Tongue (tissue), 2 donors: ENCODE data around the gene MIB2. TPM values are rescaled to one million over a fixed set of nuclear protein-coding genes. Genes with fewer than 3 reads are reported as not detected.
A peak's percentile ranks its signal among the peaks of the same experiment; 100 is the strongest.
"Not testable (repeated sequence)": the region's sequence is repeated elsewhere in the genome, so short reads cannot be mapped to it uniquely, and the experiment has no call there.

Experiments used
- DNase-seq: peaks from one replicate; pipeline ENCODE4 v3.0.0-alpha.2; 2015
- total RNA-seq: library from RNA; depleted of rRNA; stranded (reverse); fragments of >200 nt; gene quantifications from one replicate; pipeline ENCODE4 v1.2.3, GENCODE V29; 2014

MIB2 gene
- total RNA-seq, 1 donor from 2014 or later, result 79.5 TPM

DNA sequence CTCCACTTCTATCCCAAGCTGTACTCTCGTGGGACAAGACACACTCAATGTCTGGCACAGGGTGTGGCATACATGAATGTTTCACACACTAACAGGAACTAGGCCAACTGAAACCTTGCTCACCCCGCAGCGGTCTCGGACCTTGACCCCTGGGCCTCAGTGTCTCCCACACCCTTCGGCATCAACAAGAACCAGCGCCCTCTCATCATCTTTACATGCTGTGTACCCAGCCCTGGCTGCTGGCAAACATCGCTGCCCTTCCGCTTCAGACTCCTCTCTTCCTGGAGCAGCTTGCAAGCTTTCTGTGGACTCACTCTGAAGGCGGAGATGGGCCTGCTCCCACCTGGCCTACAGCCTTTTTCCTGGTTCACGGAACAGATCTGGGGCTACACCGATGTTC lies 33.0 kb downstream of the MIB2 start:
- not testable (repeated sequence) for DNase-seq

DNA sequence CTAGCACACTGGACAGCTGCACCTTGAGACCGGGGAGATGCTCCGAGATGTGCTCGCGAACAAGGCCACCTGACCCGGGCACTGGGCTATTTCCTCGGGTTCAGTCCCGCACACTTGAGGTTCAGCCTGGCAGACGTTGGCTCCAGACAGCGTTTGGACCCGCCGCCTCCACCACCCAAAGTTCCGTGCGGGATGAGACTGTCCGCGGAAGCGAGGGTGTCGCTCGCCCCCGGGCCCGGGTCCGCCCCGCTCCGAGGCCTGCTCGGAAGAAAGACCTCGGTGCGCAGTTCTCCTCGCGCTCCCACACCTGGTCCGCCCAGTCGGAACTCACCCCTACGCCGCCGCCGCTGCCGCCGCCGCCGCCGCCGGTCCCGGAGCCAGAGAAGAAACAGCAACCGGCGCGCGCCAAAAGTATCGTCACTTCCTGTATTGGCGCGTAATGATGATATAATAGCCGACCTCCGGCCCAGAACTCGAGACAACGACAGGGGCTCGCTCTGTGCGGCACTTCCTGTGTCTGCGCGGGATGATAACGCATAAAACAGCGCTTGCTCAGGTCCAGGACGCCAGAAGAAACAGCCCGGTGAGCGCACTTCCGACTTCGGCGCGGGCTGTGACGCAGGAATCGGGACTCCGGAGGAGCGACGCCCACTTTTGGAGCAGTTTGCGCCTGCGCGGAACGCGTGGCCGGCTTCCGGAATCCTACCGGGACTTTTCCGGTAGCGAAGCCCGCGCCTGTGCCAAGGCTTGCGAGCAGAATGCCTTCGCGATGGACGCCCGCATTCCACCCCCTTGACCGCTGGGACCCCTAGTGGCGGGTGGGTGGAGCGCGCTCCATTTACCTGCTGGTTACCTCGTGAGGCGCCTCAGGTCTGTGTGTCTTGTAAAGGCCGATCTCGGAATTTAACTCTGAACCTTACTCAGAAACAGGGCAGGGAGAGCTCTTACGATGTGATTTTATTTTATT lies 43.6 kb downstream of the MIB2 start, which contains the start of gene CDK11B:
Gene CDK11B, minus strand, starts transcription at position 422 of the 967 bp plus-strand sequence. CDS start 1,519 bp downstream, outside the sequence.
- peak; percentile 98 for DNase-seq

DNA sequence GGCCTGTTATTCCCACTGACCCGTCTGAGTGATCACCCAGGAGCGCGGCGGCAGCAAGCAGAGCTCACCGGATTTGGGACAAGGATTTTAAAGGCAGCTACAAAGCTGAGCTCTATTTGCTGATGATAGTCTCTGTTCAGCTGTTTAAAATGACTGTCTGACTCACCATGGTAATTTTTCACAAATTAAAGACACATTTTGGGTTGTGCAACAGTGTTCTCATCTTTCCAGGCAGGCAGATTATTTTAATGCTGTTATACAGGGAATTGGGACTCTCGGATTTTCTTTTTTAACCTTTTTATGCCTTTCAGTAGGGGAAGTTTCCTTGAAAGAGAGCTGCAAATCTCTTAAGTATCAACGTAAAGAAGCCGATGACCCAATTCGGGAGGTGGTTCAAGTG lies 47.1 kb downstream of the MIB2 start:
- DNase-seq, result not testable (repeated sequence)

DNA sequence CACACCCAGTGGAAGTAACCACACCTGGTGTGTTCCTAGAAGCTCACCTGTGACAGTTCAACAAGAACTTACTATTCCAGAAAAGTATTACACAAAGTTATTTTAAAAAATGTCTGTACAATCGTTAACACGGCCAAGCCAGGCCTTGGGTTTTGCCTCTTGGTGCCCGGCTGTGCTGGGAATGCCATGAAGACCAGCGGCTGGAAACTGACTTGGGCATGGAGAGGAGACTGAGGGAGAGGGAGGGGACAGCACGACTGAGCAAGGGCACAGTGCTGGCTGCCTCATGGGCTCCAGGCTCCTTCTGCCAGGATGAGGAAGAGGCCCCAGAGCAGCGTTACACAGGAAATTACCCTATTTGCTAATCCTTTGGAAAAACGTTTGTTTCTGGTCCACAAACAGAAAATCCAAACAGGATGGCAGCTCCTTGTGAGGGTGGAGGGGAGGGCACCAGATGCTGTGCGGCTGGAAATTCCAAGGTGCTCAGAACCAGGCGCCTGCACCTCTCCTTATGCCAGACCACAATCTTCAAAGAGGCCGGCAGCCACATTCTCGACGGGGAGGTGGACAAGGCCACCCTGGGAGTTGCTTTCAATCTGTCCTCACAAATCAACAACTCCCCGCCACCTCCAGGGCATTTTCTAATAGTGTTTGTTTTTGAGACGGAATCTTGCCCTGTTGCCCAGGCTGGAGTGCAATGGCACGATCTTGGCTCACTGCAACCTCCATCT lies 47.7 kb downstream of the MIB2 start:
- not testable (repeated sequence) for DNase-seq

DNA sequence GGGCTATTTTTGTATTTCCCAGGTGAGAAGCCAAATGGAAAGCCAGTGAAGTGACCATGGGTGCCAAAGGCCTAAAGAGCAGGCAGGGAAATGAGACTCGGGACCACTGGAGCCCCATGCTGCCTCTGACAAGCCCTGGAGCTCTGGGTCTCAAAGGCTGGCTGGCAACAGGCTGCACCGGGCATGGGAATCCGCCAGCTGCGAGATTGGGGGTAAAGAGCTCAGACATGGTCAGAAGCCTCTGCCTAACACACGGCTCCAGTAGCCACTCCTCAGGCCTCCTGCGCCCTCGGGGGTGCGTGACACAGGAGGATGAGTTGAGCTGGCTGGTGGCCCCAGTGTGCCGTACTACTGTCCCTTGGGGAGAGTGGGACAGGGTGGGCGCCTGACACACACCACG lies 49.0 kb downstream of the MIB2 start:
- not testable (repeated sequence) for DNase-seq

DNA sequence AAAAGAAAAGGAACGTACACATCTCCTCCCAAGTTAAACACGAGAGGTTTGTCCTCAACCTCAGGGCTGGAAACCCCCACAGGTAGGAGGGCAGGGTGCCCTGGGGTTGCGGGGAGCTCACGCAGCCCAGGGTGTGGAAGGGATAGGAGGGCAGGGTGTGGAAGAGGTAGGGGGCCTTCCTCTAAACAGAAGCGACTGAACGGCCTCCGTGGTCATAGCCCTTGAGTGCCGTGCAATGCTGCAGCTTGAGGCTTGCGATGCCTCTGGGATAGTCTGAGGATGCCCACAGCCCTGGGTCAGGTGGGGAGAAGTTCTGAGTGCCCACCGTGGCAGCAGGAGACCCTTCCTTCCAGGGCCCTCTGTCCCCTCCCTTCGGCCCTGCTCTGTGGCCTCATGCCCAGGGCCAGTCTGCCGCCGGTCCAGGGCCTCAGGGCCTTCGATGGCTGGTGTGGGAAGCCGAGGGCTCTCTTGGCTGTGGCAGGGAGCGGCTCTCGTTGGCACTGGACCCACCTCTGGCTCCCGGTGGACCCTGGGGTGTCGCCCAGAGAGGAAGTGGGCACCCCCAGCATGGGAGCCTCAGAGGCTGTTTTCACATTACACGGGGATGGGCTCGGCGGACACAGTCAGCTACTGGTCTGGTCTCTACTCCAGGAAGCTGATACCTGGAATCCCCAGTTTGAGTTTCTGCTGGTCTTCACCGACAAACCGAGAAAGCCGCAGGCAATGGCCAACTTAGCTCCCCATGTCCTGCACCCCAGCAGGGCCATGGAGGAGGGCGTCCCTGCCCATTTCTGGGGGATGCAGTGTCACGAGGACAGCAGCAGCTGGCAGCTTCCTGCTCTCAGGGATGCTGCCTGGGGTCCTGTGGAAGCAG lies 49.9 kb downstream of the MIB2 start:
- DNase-seq, result no peak

DNA sequence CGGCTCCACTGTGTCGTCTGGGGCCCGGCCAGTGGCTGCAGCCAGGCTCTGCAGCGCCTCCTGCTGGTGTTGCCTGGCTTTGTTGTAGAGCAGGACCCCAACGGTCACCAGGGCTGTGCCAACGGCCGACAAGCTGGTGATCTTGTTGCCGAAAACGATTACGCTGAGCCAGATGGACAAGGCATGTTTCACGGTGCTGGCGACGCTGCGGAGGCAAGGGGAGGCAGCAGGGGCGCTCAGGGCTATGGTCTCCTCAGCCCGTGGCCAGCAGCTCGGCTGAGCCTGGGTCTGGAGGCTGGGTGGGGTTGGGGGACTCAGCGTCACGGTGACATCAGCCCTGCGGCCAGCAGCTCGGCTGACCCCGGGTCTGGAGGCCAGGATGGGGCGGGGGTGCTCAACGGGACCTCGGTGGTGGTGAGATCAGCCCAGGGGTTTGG lies 50.5 kb downstream of the MIB2 start:
- DNase-seq, result no peak

DNA sequence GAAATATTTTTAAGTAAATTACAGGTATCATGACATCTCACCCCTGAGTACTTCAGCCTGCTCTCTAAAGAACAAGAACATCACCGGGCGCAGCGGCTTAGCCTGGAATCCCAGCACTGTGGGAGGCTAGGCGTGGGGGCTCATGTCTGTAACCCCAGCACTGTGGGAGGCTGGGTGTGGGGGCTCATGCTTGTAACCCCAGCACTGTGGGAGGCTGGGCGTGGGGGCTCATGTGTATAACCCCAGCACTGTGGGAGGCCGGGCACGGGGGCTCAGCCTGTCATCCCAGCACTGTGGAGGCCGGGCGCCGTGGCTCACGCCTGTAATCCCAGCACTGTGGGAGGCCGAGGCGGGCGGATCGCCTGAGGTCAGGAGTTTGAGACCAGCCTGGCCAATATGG lies 51.2 kb downstream of the MIB2 start:
- no peak for DNase-seq

DNA sequence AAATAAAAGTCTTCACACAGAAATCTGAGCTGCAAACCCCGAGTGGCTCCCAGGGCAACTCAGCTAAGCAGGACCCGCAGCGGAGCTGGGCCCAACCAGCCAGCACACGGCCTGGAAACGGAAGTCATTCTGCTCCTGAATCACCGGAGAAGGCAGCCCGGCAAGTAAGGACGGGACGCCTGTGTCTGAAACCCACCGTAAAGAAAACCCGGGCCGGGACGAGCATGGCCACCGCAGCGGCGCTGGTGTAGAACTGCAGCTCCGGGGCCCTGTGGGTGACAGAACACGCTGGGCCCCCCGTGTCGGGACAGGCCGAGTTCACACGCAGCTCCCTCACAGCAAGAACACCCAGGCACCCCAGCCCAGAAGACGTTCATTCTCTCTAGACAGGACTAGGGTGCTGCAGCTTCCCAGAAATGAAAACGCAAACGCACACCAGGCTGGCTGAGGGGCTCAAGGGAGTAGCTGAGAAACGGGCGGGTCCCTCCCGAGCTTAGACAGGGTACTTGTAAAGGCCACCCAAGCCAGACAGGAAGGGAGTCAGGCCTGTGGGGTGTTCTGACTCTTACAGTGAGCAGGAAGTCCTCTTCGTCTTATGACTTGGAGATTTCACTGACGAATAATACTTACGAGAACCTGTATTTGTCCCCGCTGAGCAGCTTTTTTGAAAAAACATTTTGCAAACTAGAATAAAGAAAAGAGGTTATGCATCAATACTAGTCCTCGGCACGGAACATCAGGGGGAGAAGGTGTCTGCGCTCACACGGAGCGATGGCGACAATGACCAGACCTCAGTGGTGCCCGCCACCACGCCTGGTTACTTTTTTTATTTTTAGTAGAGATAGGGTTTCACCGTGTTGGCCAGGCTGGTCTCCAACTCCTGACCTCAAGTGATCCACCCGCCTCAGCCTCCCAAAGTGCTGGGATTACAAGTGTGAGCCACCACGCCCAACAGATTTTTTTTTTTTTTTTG lies 54.5 kb downstream of the MIB2 start:
- DNase-seq, result no peak

DNA sequence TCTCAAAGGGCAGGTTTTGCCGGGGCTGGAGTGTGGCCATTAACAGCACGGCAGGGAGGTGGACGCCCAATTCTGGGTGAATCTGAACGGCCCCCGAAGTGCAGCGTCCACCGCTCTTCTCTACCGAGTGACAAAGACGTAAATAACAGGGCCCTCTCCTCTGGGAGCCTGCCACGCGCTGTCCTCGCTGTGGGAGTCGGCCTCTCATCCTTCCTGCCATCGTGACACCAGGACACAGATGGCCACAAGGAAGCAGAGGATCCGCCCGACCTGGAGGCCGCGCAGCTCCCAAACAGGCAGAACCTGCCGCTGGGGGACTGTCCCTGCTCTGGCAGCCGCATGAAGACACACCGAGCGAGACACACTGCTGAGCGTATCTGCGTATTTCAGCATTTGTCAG lies 55.6 kb downstream of the MIB2 start:
- DNase-seq, result no peak

DNA sequence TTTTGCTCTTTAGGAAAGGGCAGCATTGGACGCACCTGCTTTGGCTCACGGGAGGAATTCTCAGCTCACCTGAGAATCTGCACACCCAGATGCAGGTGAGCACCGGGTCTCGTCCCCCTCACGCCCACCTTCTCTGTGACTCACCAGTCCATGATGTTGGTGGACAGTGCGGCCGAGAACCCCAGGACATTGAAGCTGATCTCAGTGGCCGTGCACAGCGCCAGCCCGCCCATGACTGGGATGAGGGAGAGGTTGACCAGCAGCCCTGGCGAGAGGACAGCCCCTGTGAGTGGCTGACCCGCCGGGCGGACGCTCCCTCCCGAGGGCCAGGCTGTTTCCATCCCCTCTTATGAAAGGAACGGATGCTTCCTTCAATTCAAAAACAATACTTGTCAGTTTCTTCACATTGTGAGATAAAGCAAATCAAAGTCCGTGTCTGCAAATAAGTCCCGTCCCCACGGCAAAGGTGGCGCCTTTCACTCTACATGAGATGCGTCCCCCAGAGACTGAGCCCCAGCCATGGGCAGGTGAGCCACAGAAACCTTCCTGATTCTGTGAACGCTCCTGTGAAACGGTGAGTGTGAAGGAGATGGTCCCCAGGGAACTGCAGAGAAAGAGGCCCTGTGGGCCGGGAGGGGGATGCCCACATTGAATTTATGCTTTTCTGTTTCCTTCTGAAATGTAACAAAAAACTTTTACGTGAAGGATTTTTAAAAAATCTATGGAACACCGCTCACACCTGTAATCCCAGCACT lies 56.2 kb downstream of the MIB2 start:
- DNase-seq, result no peak

DNA sequence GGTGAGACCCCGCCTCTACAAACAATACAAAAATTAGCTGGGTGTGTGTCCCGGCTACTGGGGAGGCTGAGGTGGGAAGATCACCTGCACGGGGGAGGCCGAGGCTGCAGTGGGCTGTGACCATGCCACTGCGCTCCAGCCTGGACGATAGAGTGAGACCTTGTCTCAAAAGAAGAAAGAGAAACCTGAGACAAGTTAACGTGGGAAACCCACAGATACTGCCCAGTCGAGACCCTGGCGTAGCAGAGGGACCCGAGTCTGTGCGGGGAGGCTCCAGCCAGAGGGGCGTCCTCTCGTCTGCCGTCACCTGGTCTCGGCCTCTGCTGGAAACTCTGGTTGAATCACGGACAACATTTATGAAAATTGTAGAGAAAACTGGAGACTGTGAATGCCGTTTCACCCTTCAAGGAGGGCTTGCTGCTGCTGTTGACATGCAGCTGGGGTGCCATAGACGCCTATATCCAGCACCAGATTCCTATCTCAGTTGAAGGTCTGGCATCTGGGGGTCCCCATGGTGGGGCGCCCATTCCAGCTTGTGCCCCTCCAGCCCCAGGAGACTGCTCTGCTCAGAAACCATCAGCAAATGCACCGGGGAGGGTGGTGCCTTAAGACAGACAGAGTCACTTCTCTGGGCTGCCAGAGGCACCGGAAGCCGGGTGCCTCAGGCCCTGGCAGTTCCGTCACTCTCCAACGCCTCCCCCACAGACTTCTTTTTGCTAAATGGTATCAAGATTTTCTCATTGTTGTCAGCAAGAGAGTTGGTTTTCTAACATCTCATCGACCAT lies 57.1 kb downstream of the MIB2 start:
- DNase-seq, result no peak

DNA sequence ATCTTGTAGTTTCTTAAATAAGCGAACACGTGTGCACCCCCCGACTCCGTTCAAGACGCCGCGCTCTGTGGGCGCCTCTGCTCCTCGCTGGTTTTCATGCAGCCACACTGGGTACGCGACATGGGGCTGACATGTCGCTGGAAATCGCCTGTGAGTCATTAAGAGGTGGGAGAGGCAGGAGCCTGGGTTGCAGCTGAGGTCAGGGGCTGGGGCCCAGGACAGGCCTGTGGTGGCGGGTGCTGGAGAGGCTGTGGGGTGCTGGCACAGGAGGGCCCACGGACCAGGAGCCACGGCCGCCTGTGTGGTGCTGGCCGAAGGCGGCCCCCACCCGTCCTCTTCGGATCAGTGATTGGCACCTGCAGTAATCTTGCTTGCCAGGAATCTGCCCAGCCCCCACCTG lies 59.5 kb downstream of the MIB2 start:
- not testable (repeated sequence) for DNase-seq

DNA sequence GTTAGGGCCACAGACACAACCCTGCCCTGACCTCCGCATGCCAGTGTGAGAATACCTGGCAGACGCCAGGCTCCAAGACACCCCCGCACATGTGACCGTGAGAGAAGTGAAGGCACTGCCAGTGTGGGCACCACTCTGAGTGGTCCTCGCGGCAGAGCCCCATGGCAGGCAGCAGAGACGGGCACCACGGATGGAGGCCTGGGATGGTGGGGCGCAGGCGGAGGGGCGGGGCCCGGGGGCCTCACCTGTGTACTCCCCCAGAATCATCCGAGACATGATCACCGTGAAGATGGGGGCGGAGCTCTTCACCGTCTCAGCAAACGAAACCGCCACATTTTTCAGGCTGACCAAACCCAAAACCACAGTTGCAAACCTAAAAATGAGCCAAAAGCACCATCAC lies 59.9 kb downstream of the MIB2 start:
- DNase-seq, result not testable (repeated sequence)

DNA sequence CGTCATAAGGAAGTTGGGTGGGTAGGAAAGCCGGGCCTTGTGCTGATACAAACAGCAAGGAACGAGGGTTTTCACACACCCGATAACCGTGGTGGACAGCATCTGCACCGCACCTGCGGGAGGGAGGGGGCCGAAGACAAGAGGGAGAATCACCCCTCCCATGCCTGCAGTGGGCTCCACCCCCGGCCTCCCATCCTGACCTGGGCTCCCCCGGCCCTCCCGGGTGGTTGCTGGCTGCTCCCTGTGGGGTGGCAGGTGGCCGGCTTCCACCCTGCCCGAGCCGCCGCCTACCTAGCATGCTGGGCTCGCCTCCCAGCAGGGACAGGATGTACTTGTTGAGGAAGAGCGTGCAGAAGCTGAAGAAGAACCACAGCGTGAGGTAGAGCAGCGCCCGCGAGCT lies 60.8 kb downstream of the MIB2 start:
- DNase-seq, result not testable (repeated sequence)

DNA sequence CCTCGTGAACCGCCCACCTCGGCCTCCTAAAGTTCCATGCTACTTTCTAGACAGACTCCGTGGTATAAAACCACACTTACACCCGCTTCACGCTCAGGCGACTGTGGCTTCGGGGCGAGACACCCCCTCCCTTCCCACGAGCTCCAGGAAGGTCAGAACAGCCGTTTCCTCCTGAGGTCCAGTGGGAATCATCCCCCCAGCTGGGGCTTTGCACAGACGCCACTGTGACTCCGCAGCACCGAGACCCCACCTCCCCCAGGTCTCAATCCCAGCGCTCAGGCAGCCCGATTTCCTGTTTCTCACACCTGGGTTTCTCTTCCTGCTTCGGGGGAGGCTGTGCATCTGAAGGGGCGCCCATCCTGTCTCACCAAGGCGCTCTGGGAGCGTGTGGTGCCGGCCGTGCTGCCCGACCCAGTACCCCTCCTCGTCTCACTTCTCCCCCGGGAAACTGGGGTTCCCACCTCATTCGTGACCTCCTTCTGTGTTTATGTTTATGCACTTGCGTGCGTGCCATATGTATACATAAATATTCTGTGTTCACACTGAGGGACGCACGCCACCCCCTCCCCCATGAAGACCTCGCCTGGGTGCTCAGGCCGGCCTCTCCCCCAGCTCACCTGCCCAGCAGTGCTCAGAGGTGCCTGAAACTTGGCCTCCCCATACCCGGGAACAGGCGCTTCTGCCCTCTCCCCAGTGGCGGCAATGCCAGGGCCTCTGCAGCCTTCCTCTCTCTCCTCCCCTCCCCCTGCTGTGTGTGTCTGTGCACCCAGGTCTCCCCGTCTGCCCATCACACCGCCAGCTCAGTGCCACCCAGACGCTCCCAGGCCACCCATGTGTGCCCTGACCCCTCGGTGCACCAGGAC lies 62.6 kb downstream of the MIB2 start:
- no peak for DNase-seq

DNA sequence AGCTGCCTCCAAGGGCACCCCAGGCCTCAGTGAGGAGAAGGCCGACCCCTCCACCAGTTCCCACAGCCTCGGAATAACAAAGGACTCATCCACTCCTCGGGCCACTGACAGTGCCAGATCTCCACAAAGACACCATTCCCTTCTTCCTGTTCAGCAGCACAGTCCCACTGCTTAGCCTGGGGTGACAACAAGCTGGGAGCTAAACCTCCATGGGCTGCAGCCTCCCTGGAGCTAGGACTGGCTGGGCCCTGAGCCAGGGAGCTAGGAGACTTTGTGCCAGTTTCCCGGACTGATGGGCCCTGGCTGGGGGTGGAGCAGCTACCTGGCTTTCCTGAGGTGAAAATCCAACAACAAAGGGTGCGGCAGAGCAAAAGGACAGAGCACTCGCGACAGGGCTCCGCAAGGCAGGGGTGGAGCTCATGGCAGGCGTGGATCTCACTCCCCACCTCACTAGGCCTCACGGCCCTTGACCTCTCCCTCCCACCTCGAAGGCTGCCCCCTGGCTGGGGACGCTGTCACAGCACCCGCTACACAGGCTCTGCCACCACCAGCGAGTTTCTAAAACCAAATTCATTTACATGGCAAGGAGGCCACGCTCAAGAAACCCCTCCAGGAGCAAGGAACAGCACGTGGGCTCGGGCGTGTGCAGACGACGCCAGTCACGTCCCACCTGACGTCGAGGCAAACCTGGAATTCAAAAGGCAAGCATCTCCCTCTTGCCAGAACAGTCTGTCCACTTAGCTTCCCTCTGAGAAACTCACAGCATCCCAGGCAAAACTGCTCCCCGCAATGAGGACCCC lies 63.5 kb downstream of the MIB2 start:
- no peak for DNase-seq
